ENCODE data around the gene NRXN3. TPM values are rescaled to one million over a fixed set of nuclear protein-coding genes. Genes with fewer than 3 reads are reported as not detected.

NRXN3 gene
- total and polyA plus RNA-seq, 8 donors: 1.3 to 7.6 (median 1.5) TPM

DNA sequence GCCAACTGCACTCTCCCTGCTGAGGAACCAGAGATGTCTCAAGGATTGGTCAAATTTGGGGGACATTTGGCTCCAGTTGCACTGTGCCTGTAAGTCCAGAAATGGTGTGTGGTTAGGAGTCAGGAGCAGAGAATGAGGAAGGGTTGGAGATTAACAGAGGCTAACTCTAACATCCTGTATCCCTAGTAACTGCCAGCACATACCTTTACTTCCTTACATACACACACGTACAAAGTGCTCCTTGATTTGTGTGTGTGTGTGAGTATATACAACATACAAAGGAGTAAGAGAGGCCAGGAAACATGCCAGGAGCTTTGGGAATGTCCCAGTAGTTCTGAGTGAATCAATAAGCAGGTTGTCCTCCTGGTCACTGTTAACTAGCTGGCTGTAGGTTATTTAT lies 39.8 kb upstream of the NRXN3 start:
- Histone ChIP-seq H3K4me3 (no peak overlapping the region), H3K9me3 (no peaks in the 10 kb centered on the region), H3K27ac (no peak overlapping the region), H3K27me3 (no peaks in the 10 kb centered on the region), H3K4me1 (no peaks in the 10 kb centered on the region), H3K36me3 (no peaks in the 10 kb centered on the region)
- ATAC-seq (no peak), DNase-seq (no peak)
- no peak for TF ChIP-seq CTCF (IDR thresholded peaks at IDR 0.05)
- intact Hi-C loops (cut with DNase I): no loop called here

GRCh38 chr14:78131201-78131600 lies 39.0 kb upstream of the NRXN3 start:
- intact Hi-C loops (cut with DNase I): no loop called here
- Histone ChIP-seq H3K27ac (no peak overlapping the region), H3K4me1 (no peaks in the 10 kb centered on the region), H3K27me3 (no peaks in the 10 kb centered on the region), H3K36me3 (no peaks in the 10 kb centered on the region), H3K9me3 (no peaks in the 10 kb centered on the region), H3K4me3 (no peak overlapping the region)
- ATAC-seq: no peak
- DNase-seq: no peak
- TF ChIP-seq CTCF (IDR thresholded peaks at IDR 0.05): no peak

- no peak for TF ChIP-seq CTCF (IDR thresholded peaks at IDR 0.05)
- H3K36me3 ChIP-seq: no peaks in the 10 kb centered on the region
- no peaks in the 10 kb centered on the region for H3K4me1 ChIP-seq
- H3K4me3 ChIP-seq: no peak overlapping the region
- DNase-seq (no peak), ATAC-seq (no peak)
- H3K9me3 ChIP-seq: no peaks in the 10 kb centered on the region
- H3K27ac ChIP-seq: no peak overlapping the region
- no peaks in the 10 kb centered on the region for H3K27me3 ChIP-seq
- intact Hi-C loops (cut with DNase I): no loop called here
Observed at GRCh38 chr14:78131616-78132015, 38.6 kb upstream of the NRXN3 start.

DNA sequence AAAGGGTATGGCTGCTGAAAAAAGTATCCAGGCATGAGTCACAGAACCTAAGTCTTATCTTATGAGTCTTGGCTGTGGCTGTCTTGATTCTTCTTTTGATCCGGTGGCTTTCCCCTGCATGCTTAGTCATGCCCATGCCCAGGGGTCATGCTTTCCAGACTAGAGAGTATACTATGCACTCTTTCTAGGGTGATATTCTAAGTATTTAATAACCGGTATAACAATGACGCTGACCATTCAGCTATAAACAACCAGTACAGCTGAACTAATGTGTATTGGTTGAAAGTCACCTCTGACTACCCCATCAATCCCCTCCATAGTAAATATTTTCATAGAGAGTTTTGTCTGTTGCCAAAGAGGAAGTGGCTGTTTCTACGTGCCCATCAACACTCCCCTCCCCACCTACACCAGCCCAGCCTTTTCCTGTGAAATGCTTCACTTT lies 34.7 kb upstream of the NRXN3 start:
- ATAC-seq (no peak), DNase-seq (no peak)
- intact Hi-C loops (cut with DNase I): no loop called here
- Histone ChIP-seq H3K27me3 (no peaks in the 10 kb centered on the region), H3K27ac (no peak overlapping the region), H3K4me1 (no peaks in the 10 kb centered on the region), H3K9me3 (no peaks in the 10 kb centered on the region), H3K4me3 (no peak overlapping the region), H3K36me3 (no peaks in the 10 kb centered on the region)
- TF ChIP-seq CTCF (IDR thresholded peaks at IDR 0.05): no peak

DNA sequence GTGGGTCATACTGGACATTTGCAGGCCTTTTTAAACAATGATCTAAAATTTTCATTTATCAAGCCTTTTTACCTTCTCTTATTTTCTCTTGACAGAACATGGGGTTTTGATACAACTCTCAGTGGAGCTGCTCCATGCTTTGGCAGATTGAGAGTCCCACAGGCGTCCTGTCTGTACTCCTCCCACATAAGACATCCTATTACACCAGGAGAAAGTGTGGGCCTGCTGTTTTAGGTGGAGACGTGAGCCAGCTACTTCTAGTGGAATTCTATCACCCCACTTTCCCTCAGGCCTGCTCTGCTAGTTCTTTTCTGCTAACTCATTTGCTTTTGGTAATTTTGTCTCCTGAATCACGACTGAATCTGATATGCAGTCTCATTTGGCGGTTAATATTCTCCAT lies 33.5 kb upstream of the NRXN3 start:
- no peaks in the 10 kb centered on the region for H3K9me3 ChIP-seq
- no peak for TF ChIP-seq CTCF (IDR thresholded peaks at IDR 0.05)
- no peaks in the 10 kb centered on the region for H3K36me3 ChIP-seq
- H3K27ac ChIP-seq: no peak overlapping the region
- no peaks in the 10 kb centered on the region for H3K27me3 ChIP-seq
- intact Hi-C loops (cut with DNase I): no loop called here
- no peak for ATAC-seq
- H3K4me1 ChIP-seq: no peaks in the 10 kb centered on the region
- no peak overlapping the region for H3K4me3 ChIP-seq
- no peak for DNase-seq

All from left lung (tissue), 10 donors.